IMR-90 (cell line): Measurements from ENCODE around the gene PCDHB8. TPM values are rescaled to one million over a fixed set of nuclear protein-coding genes. Genes with fewer than 3 reads are reported as not detected.
"Not testable (repeated sequence)": the region's sequence is repeated elsewhere in the genome, so short reads cannot be mapped to it uniquely, and the experiment has no call there.

Experiments
- ATAC-seq: fragments of 200-7000 bp; cut with Tn5 transposase; 2 replicates; pipeline ENCODE4 v1.9.1; 2020; ENCODE audit warnings: low read depth, mild to moderate bottlenecking, moderate library complexity
- BruUV-seq: library from RNA; stranded (reverse); fragments of 400-500 nt; replicated peaks from 2 replicates; lab custom pipeline; 2021; lab: Mats Ljungman, UMichigan
- CTCF ChIA-PET: fragments of 300-600 bp; formaldehyde crosslinking; extraction: SDS; loops from one replicate; lab custom pipeline; 2021; ENCODE audit warnings: antibody characterized with exemption; lab: Yijun Ruan, JAX
- POLR2A ChIA-PET: fragments of 300-600 bp; sonication (Branson Sonifier 250); formaldehyde crosslinking; loops from one replicate; lab custom pipeline; 2022; ENCODE audit warnings: antibody characterized with exemption; ENCODE audit not compliant: unreplicated experiment; lab: Charles Lee
- DNase-seq: peaks from one replicate; pipeline ENCODE4 v3.0.0; 2013
- H2AFZ ChIP-seq: replicated peaks from 2 replicates; pipeline ENCODE3; 2013; ENCODE audit warnings: low read length, mild to moderate bottlenecking; ENCODE audit not compliant: poor library complexity
- H2AK5ac ChIP-seq: 2 replicates; pipeline ENCODE4 v1.6.1; 2013; ENCODE audit warnings: low read depth, low read length, inconsistent platforms
- H2AK9ac ChIP-seq: replicated peaks from 2 replicates; pipeline ENCODE3; 2013; ENCODE audit warnings: mild to moderate bottlenecking, low read depth, low read length, moderate library complexity; ENCODE audit not compliant: poor library complexity
- H2BK120ac ChIP-seq: 2 replicates; pipeline ENCODE4 v1.6.1; 2013; ENCODE audit warnings: low read depth, low read length, inconsistent platforms
- H2BK15ac ChIP-seq: 3 replicates; pipeline ENCODE4 v1.6.1; 2013; ENCODE audit warnings: low read depth, low read length, inconsistent platforms
- H2BK20ac ChIP-seq: 2 replicates; pipeline ENCODE4 v1.6.1; 2013; ENCODE audit warnings: low read depth, mild to moderate bottlenecking, inconsistent platforms, low read length, moderate library complexity
- H2BK5ac ChIP-seq: 2 replicates; pipeline ENCODE4 v1.6.1; 2013; ENCODE audit warnings: mild to moderate bottlenecking, low read depth, low read length, inconsistent platforms; ENCODE audit not compliant: poor library complexity, severe bottlenecking
- H3K14ac ChIP-seq: replicated peaks from 2 replicates; pipeline ENCODE4 v1.6.1; 2013; ENCODE audit warnings: low read depth, low read length, inconsistent platforms
- H3K18ac ChIP-seq: 2 replicates; pipeline ENCODE4 v1.6.1; 2013; ENCODE audit warnings: low read depth, low read length, control low read depth
- H3K23ac ChIP-seq: 2 replicates; pipeline ENCODE4 v1.6.1; 2013; ENCODE audit warnings: low read depth, low read length, inconsistent platforms
- H3K27ac ChIP-seq: 2 replicates; pipeline ENCODE4 v1.5.1; 2013; ENCODE audit warnings: mild to moderate bottlenecking, control low read depth, low read length; ENCODE audit not compliant: insufficient read depth
- H3K27me3 ChIP-seq: 2 replicates; pipeline ENCODE4 v1.6.1; 2013; ENCODE audit warnings: low read length; ENCODE audit not compliant: control insufficient read depth, insufficient read depth
- H3K36me3 ChIP-seq: 2 replicates; pipeline ENCODE4 v1.6.1; 2013; ENCODE audit warnings: low read length, mixed read lengths; ENCODE audit not compliant: control insufficient read depth, insufficient read depth
- H3K4ac ChIP-seq: 2 replicates; pipeline ENCODE4 v1.6.1; 2013; ENCODE audit warnings: low read depth, low read length, inconsistent platforms
- H3K4me1 ChIP-seq: 2 replicates; pipeline ENCODE4 v1.6.1; 2013; ENCODE audit warnings: low read length, mixed read lengths; ENCODE audit not compliant: control insufficient read depth, insufficient read depth
- H3K4me2 ChIP-seq: 2 replicates; pipeline ENCODE4 v1.6.1; 2013; ENCODE audit warnings: low read depth, mild to moderate bottlenecking, control low read depth, low read length, moderate library complexity
- H3K4me3 ChIP-seq: 2 replicates; pipeline ENCODE4 v1.5.1; 2013; ENCODE audit warnings: low read depth, mild to moderate bottlenecking, control low read depth, low read length, moderate library complexity; ENCODE audit not compliant: insufficient read depth
- H3K56ac ChIP-seq: 2 replicates; pipeline ENCODE4 v1.6.1; 2013; ENCODE audit warnings: low read length, inconsistent platforms; ENCODE audit not compliant: insufficient read depth; ENCODE audit errors: extremely low read depth
- H3K79me1 ChIP-seq, 2 experiments: 2 replicates each; pipeline ENCODE4 v1.6.1; 2013; ENCODE audit warnings: low read length in 2 of 2, inconsistent platforms in 1 of 2, low read depth in 1 of 2
- H3K9ac ChIP-seq: 2 replicates; pipeline ENCODE4 v1.6.1; 2013; ENCODE audit warnings: low read depth, low read length, control low read depth
- H3K9me1 ChIP-seq: 2 replicates; pipeline ENCODE4 v1.6.1; 2013; ENCODE audit warnings: low read length, inconsistent platforms; ENCODE audit not compliant: insufficient read depth
- H3K9me3 ChIP-seq: 2 replicates; pipeline ENCODE4 v1.6.1; 2013; ENCODE audit warnings: low read length; ENCODE audit not compliant: control insufficient read depth, insufficient read depth
- H4K20me1 ChIP-seq: 2 replicates; pipeline ENCODE4 v1.6.1; 2013; ENCODE audit warnings: low read length, inconsistent platforms; ENCODE audit not compliant: insufficient read depth
- H4K5ac ChIP-seq: 2 replicates; pipeline ENCODE4 v1.6.1; 2013; ENCODE audit warnings: mild to moderate bottlenecking, low read depth, low read length, control low read depth
- H4K8ac ChIP-seq, 2 experiments: 2 replicates each; pipeline ENCODE4 v1.6.1; 2013; ENCODE audit warnings: low read depth in 2 of 2, low read length in 2 of 2, control low read depth in 1 of 2, inconsistent platforms in 1 of 2
- H4K91ac ChIP-seq: 2 replicates; pipeline ENCODE4 v1.6.1; 2013; ENCODE audit warnings: low read depth, low read length, inconsistent platforms; ENCODE audit not compliant: insufficient read depth
- WGBS, 2 experiments: methylation state at CpG; one replicate each; pipeline versions ENCODE4 v1.1.5 to v1.1.7; 2013; ENCODE audit warnings: missing lambda C conversion rate in 2 of 2; ENCODE audit not compliant: insufficient read length in 1 of 2; ENCODE audit errors: extremely low coverage in 2 of 2; 5-methylcytosine and 5-hydroxymethylcytosine counted together
- dilution Hi-C: fragments of 300-500 bp; cut with HindIII; formaldehyde crosslinking; loops from one replicate; pipeline ENCODE4 v1.14.3; 2018; ENCODE audit warnings: low sequenced_read_pairs; ENCODE audit not compliant: unreplicated experiment
- in situ Hi-C: fragments of 300-500 bp; cut with MboI; formaldehyde crosslinking; loops from 3 replicates; pipeline ENCODE4 v1.14.3; 2019; ENCODE audit warnings: low sequenced_read_pairs, inconsistent platforms, mixed read lengths
- intact Hi-C: fragments of 100-400 bp; cut with micrococcal nuclease; formaldehyde crosslinking; loops from 2 replicates; pipeline ENCODE4 v1.10.0; 2022
- polyA plus RNA-seq, 3 experiments: library from polyadenylated mRNA; depleted of rRNA; stranded (reverse); fragments of >200 nt; gene quantifications; 2 replicates each; pipeline ENCODE4 v1.2.3, GENCODE V29; 2012; ENCODE audit warnings: low replicate concordance in 1 of 3
- total RNA-seq: library from RNA; depleted of rRNA; stranded (reverse); fragments of >200 nt; gene quantifications from 2 replicates; pipeline ENCODE4 v1.2.3, GENCODE V29; 2012

Gene PCDHB8
- total and polyA plus RNA-seq, 2 of the 4 experiments (the other 2 are of a cell fraction): 0.07 to 0.18 TPM

DNA sequence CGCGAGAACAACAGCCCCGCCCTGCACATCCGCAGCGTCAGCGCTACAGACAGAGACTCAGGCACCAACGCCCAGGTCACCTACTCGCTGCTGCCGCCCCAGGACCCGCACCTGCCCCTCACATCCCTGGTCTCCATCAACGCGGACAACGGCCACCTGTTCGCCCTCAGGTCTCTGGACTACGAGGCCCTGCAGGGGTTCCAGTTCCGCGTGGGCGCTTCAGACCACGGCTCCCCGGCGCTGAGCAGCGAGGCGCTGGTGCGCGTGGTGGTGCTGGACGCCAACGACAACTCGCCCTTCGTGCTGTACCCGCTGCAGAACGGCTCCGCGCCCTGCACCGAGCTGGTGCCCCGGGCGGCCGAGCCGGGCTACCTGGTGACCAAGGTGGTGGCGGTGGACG lies 37.9 kb downstream of the PCDHB8 start:
- CTCF ChIA-PET, H3K4me3 ChIP-seq, H2BK15ac ChIP-seq, H3K14ac ChIP-seq, H3K4ac ChIP-seq, H3K56ac ChIP-seq, H3K27ac ChIP-seq, H3K9me1 ChIP-seq, H2BK5ac ChIP-seq, H2AK5ac ChIP-seq, H4K5ac ChIP-seq, DNase-seq, H3K27me3 ChIP-seq, H4K8ac ChIP-seq, in situ Hi-C loops, H2AFZ ChIP-seq, H2AK9ac ChIP-seq, ATAC-seq, dilution Hi-C loops, POLR2A ChIA-PET, H3K18ac ChIP-seq, H3K36me3 ChIP-seq, H2BK120ac ChIP-seq, H3K23ac ChIP-seq, H4K20me1 ChIP-seq, H2BK20ac ChIP-seq, H3K9ac ChIP-seq, H3K79me1 ChIP-seq, BruUV-seq, H4K91ac ChIP-seq, H3K4me2 ChIP-seq, intact Hi-C loops, H3K4me1 ChIP-seq: not testable (repeated sequence)
- peaks cover 20% of the 10 kb centered on the region; the same call in 1 of the 2 replicates for H3K9me3 ChIP-seq
- 33% methylated on average over 14 of the region's 40 CpGs; no CpG with 5 or more reads in 1 of the 2 experiments for WGBS, 2 experiments

DNA sequence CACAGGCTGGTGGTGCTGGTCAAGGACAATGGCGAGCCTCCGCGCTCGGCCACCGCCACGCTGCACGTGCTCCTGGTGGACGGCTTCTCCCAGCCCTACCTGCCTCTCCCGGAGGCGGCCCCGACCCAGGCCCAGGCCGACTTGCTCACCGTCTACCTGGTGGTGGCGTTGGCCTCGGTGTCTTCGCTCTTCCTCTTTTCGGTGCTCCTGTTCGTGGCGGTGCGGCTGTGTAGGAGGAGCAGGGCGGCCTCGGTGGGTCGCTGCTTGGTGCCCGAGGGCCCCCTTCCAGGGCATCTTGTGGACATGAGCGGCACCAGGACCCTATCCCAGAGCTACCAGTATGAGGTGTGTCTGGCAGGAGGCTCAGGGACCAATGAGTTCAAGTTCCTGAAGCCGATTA lies 38.4 kb downstream of the PCDHB8 start:
- H2AFZ ChIP-seq, H3K4ac ChIP-seq, CTCF ChIA-PET, H4K5ac ChIP-seq, H3K9ac ChIP-seq, H3K4me3 ChIP-seq, H3K27me3 ChIP-seq, H4K20me1 ChIP-seq, H3K18ac ChIP-seq, dilution Hi-C loops, H2BK15ac ChIP-seq, H2BK5ac ChIP-seq, H3K27ac ChIP-seq, H3K14ac ChIP-seq, H3K23ac ChIP-seq, H3K9me1 ChIP-seq, DNase-seq, POLR2A ChIA-PET, H3K4me2 ChIP-seq, H3K36me3 ChIP-seq, H2AK5ac ChIP-seq, H2BK120ac ChIP-seq, H4K91ac ChIP-seq, H3K4me1 ChIP-seq, H2AK9ac ChIP-seq, H3K79me1 ChIP-seq, BruUV-seq, in situ Hi-C loops, intact Hi-C loops, H4K8ac ChIP-seq, ATAC-seq, H2BK20ac ChIP-seq, H3K56ac ChIP-seq: not testable (repeated sequence)
- H3K9me3 ChIP-seq: peaks cover 18% of the 10 kb centered on the region; the same call in 1 of the 2 replicates
- no CpG with 5 or more reads among the region's 26 CpGs for WGBS, 2 experiments
